Activated T-helper 17 cell treated with anti-CD3 and anti-CD28 coated beads, Interleukin-2, amount 50 U/mL, for 72 hours (primary cell): ENCODE measurements around the gene CNOT1. TPM values are rescaled to one million over a fixed set of nuclear protein-coding genes. Genes with fewer than 3 reads are reported as not detected.
"Not testable (repeated sequence)": the region's sequence is repeated elsewhere in the genome, so short reads cannot be mapped to it uniquely, and the experiment has no call there.

Experiments
- ATAC-seq: fragments of 150-1000 bp; cut with Tn5 transposase; replicated peaks from 2 replicates; pipeline ENCODE4 v1.10.0; 2021; ENCODE audit warnings: mild to moderate bottlenecking, moderate library complexity
- H3K27ac Mint-ChIP-seq: one replicate; pipeline ENCODE4 v1.8.0; 2022; ENCODE audit warnings: mixed read lengths
- H3K27me3 Mint-ChIP-seq: one replicate; pipeline ENCODE4 v1.8.0; 2022; ENCODE audit warnings: mixed read lengths
- H3K36me3 Mint-ChIP-seq: one replicate; pipeline ENCODE4 v1.8.0; 2022; ENCODE audit warnings: low read depth, mild to moderate bottlenecking, mixed read lengths
- H3K4me1 Mint-ChIP-seq: one replicate; pipeline ENCODE4 v1.8.0; 2022; ENCODE audit warnings: mixed read lengths
- H3K4me3 Mint-ChIP-seq: one replicate; pipeline ENCODE4 v1.8.0; 2022; ENCODE audit warnings: mild to moderate bottlenecking, mixed read lengths
- H3K9me3 Mint-ChIP-seq: one replicate; pipeline ENCODE4 v1.8.0; 2022; ENCODE audit warnings: mixed read lengths
- total RNA-seq, 2 donors: library from RNA; stranded (reverse); gene quantifications; one replicate each; pipeline ENCODE4 v1.2.3, GENCODE V29; 2022

CNOT1 gene
- 100 to 1,000 TPM; 258 to 299 TPM for total RNA-seq

- peak within 1 kb of the TSS; percentile 96 for H3K27ac Mint-ChIP-seq
- H3K36me3 Mint-ChIP-seq, result peaks cover 42% of the 10 kb centered on the region
- peaks cover 11% of the 10 kb centered on the region for H3K4me1 Mint-ChIP-seq
- peak; percentile 91 for ATAC-seq
- H3K27me3 Mint-ChIP-seq, result no peaks in the 10 kb centered on the region
- H3K9me3 Mint-ChIP-seq, result no peaks in the 10 kb centered on the region
- peak within 1 kb of the TSS; percentile 89 for H3K4me3 Mint-ChIP-seq
Measured at GRCh38 chr16:58629733-58630640, at the start of gene CNOT1. TSS of gene CNOT1 (minus strand) at chr16:58629826. CDS start at chr16:58599337, 30,489 bp downstream.

GRCh38 chr16:58678716-58679115, 49.1 kb upstream of the CNOT1 start:
- H3K9me3 Mint-ChIP-seq, result no peaks in the 10 kb centered on the region
- no peak overlapping the region for H3K4me3 Mint-ChIP-seq
- ATAC-seq, result no peak
- peaks cover 7% of the 10 kb centered on the region for H3K4me1 Mint-ChIP-seq
- peaks cover 10% of the 10 kb centered on the region for H3K36me3 Mint-ChIP-seq
- H3K27me3 Mint-ChIP-seq, result no peaks in the 10 kb centered on the region
- no peak overlapping the region for H3K27ac Mint-ChIP-seq

GRCh38 chr16:58678269-58678668, 48.6 kb upstream of the CNOT1 start:
- no peak overlapping the region for H3K4me3 Mint-ChIP-seq
- peaks cover 2% of the 10 kb centered on the region for H3K4me1 Mint-ChIP-seq
- H3K27me3 Mint-ChIP-seq, result no peaks in the 10 kb centered on the region
- no peaks in the 10 kb centered on the region for H3K9me3 Mint-ChIP-seq
- H3K27ac Mint-ChIP-seq, result no peak overlapping the region
- ATAC-seq, result no peak
- peaks cover 10% of the 10 kb centered on the region for H3K36me3 Mint-ChIP-seq

- Mint-ChIP-seq H3K27me3 (no peaks in the 10 kb centered on the region), H3K9me3 (no peaks in the 10 kb centered on the region), H3K4me1 (no peaks in the 10 kb centered on the region), H3K36me3 (peaks cover 15% of the 10 kb centered on the region), H3K27ac (no peak overlapping the region), H3K4me3 (no peak overlapping the region)
- ATAC-seq, result no peak
Measured at GRCh38 chr16:58670946-58671583, 41.4 kb upstream of the CNOT1 start.

- H3K27ac Mint-ChIP-seq, result no peak overlapping the region
- no peaks in the 10 kb centered on the region for H3K4me1 Mint-ChIP-seq
- ATAC-seq, result no peak
- H3K4me3 Mint-ChIP-seq, result no peak overlapping the region
- no peaks in the 10 kb centered on the region for H3K27me3 Mint-ChIP-seq
- H3K36me3 Mint-ChIP-seq, result peaks cover 11% of the 10 kb centered on the region
- H3K9me3 Mint-ChIP-seq, result no peaks in the 10 kb centered on the region
Measured at GRCh38 chr16:58670177-58670576, 40.6 kb upstream of the CNOT1 start.

- Mint-ChIP-seq H3K36me3 (peaks cover 6% of the 10 kb centered on the region), H3K27ac (no peak overlapping the region), H3K27me3 (no peaks in the 10 kb centered on the region), H3K4me3 (no peak overlapping the region), H3K4me1 (no peaks in the 10 kb centered on the region), H3K9me3 (no peaks in the 10 kb centered on the region)
- ATAC-seq, result no peak
Measured at GRCh38 chr16:58665200-58665599, 35.6 kb upstream of the CNOT1 start.

GRCh38 chr16:58661199-58661830, 31.7 kb upstream of the CNOT1 start:
- peak; percentile 81 for ATAC-seq
- H3K4me3 Mint-ChIP-seq, result no peak overlapping the region
- H3K4me1 Mint-ChIP-seq, result no peaks in the 10 kb centered on the region
- no peaks in the 10 kb centered on the region for H3K9me3 Mint-ChIP-seq
- H3K27ac Mint-ChIP-seq, result no peak overlapping the region
- H3K27me3 Mint-ChIP-seq, result no peaks in the 10 kb centered on the region
- H3K36me3 Mint-ChIP-seq, result no peaks in the 10 kb centered on the region

GRCh38 chr16:58659911-58660310, 30.3 kb upstream of the CNOT1 start:
- H3K9me3 Mint-ChIP-seq, H3K4me1 Mint-ChIP-seq, H3K4me3 Mint-ChIP-seq, H3K27me3 Mint-ChIP-seq, H3K36me3 Mint-ChIP-seq, ATAC-seq, H3K27ac Mint-ChIP-seq: not testable (repeated sequence)

GRCh38 chr16:58658796-58659211, 29.2 kb upstream of the CNOT1 start:
- Mint-ChIP-seq H3K27me3 (no peaks in the 10 kb centered on the region), H3K36me3 (no peaks in the 10 kb centered on the region), H3K9me3 (no peaks in the 10 kb centered on the region), H3K27ac (no peak overlapping the region), H3K4me3 (no peak overlapping the region), H3K4me1 (no peaks in the 10 kb centered on the region)
- ATAC-seq, result no peak

GRCh38 chr16:58656899-58657298, 27.3 kb upstream of the CNOT1 start:
- H3K9me3 Mint-ChIP-seq, result no peaks in the 10 kb centered on the region
- H3K4me3 Mint-ChIP-seq, result no peak overlapping the region
- no peaks in the 10 kb centered on the region for H3K4me1 Mint-ChIP-seq
- no peak for ATAC-seq
- no peak overlapping the region for H3K27ac Mint-ChIP-seq
- no peaks in the 10 kb centered on the region for H3K36me3 Mint-ChIP-seq
- H3K27me3 Mint-ChIP-seq, result no peaks in the 10 kb centered on the region

GRCh38 chr16:58655215-58655596, 25.6 kb upstream of the CNOT1 start:
- H3K27ac Mint-ChIP-seq, result no peak overlapping the region
- H3K27me3 Mint-ChIP-seq, result no peaks in the 10 kb centered on the region
- no peak overlapping the region for H3K4me3 Mint-ChIP-seq
- H3K9me3 Mint-ChIP-seq, result no peaks in the 10 kb centered on the region
- no peaks in the 10 kb centered on the region for H3K36me3 Mint-ChIP-seq
- H3K4me1 Mint-ChIP-seq, result no peaks in the 10 kb centered on the region
- no peak for ATAC-seq

GRCh38 chr16:58654560-58655214, 25.1 kb upstream of the CNOT1 start:
- Mint-ChIP-seq H3K36me3 (no peaks in the 10 kb centered on the region), H3K27ac (no peak overlapping the region), H3K9me3 (no peaks in the 10 kb centered on the region), H3K4me1 (no peaks in the 10 kb centered on the region), H3K27me3 (no peaks in the 10 kb centered on the region), H3K4me3 (no peak overlapping the region)
- ATAC-seq, result no peak

- no peak for ATAC-seq
- H3K9me3 Mint-ChIP-seq, result no peaks in the 10 kb centered on the region
- H3K4me3 Mint-ChIP-seq, result no peak overlapping the region
- H3K4me1 Mint-ChIP-seq, result no peaks in the 10 kb centered on the region
- no peaks in the 10 kb centered on the region for H3K36me3 Mint-ChIP-seq
- no peak overlapping the region for H3K27ac Mint-ChIP-seq
- no peaks in the 10 kb centered on the region for H3K27me3 Mint-ChIP-seq
Measured at GRCh38 chr16:58652741-58653140, 23.1 kb upstream of the CNOT1 start.

GRCh38 chr16:58651965-58652348, 22.3 kb upstream of the CNOT1 start:
- no peaks in the 10 kb centered on the region for H3K27me3 Mint-ChIP-seq
- no peaks in the 10 kb centered on the region for H3K9me3 Mint-ChIP-seq
- no peak for ATAC-seq
- H3K27ac Mint-ChIP-seq, result no peak overlapping the region
- no peaks in the 10 kb centered on the region for H3K36me3 Mint-ChIP-seq
- no peak overlapping the region for H3K4me3 Mint-ChIP-seq
- H3K4me1 Mint-ChIP-seq, result no peaks in the 10 kb centered on the region
